Measurements from ENCODE around the gene OR1I1.
"Not testable (repeated sequence)": the region's sequence is repeated elsewhere in the genome, so short reads cannot be mapped to it uniquely, and the experiment has no call there.

The OR1I1 gene

DNA sequence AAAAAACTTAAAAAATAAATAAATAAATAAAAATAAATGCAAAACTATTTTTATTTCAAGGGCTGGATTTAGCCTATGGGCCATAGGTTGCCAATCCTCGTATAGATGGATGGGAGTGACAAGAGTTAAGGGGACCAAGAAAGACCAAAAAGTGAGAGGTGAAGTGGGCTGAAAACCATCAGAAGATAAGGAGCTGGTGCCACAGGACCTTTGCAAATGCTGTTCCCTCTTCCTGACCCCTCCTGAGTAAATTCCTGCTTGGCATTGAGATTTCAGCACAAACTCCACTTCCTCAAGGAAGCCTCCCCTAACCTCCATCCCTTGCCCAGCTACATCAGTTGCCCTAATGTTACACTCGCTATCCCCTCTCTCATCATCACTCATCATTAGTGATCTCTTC lies 11.0 kb downstream of the OR1I1 start:
- POLR2A ChIA-PET, result no interaction called here
- CTCF ChIA-PET, result interaction anchor here (1.3 to 2.1 kb wide), 3 partner anchors 8 to 58 kb away, joined by 4 to 16 read pairs (median 9); no protein-coding TSS in a partner anchor

DNA sequence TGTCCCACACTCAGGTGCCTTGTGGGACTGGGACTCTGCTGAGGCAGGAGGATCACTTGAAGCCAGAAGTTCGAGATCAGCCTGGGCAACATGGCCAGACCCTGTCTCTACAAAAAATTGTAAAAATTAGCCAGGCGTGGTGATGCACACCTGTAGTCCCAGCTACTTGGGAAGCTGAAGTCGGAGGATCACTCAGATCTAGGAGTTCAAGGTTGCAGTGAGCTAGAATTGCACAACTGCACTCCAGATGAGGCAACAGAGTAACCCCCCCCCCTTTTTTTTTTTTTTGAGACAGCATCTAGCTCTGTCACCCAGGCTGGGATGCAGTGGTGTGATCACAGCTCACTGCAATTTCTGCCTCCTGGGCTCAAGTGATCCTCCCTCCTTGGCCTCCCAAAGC lies 14.2 kb downstream of the OR1I1 start:
- ChIA-PET CTCF (no interaction called here), POLR2A (no interaction called here)
- no peak for DNase-seq (ENCODE audit: extremely low spot score)
- no peak for TF ChIP-seq HDGF (IDR thresholded peaks at IDR 0.05; ENCODE audit: borderline replicate concordance)
- no peak for TF ChIP-seq SP1 (IDR thresholded peaks at IDR 0.05)
- TF ChIP-seq FOXM1 (IDR thresholded peaks at IDR 0.05; ENCODE audit: borderline replicate concordance), result no peak
- no peak for TF ChIP-seq L3MBTL2 (conservative IDR thresholded peaks at IDR 0.05)
- no peak for TF ChIP-seq BHLHE40 (IDR thresholded peaks at IDR 0.05; ENCODE audit: borderline replicate concordance)
- TF ChIP-seq SUZ12 (IDR thresholded peaks at IDR 0.05), result no peak
- TF ChIP-seq LEF1 (IDR thresholded peaks at IDR 0.05; ENCODE audit: borderline replicate concordance), result no peak
- TF ChIP-seq ARNT (IDR thresholded peaks at IDR 0.05), result no peak
- TF ChIP-seq, protein P1, sequence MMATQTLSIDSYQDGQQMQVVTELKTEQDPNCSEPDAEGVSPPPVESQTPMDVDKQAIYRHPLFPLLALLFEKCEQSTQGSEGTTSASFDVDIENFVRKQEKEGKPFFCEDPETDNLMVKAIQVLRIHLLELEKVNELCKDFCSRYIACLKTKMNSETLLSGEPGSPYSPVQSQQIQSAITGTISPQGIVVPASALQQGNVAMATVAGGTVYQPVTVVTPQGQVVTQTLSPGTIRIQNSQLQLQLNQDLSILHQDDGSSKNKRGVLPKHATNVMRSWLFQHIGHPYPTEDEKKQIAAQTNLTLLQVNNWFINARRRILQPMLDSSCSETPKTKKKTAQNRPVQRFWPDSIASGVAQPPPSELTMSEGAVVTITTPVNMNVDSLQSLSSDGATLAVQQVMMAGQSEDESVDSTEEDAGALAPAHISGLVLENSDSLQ (IDR thresholded peaks at IDR 0.05), result no peak
- TF ChIP-seq ZNF384 (IDR thresholded peaks at IDR 0.05), result no peak
- TF ChIP-seq FOXK2 (IDR thresholded peaks at IDR 0.05), result no peak
- no peak for TF ChIP-seq ELF4 (IDR thresholded peaks at IDR 0.05)
- TF ChIP-seq CTBP1 (IDR thresholded peaks at IDR 0.05; ENCODE audit: borderline replicate concordance), result no peak
- TF ChIP-seq FOXA1 (IDR thresholded peaks at IDR 0.05), result no peak
- TF ChIP-seq TARDBP (IDR thresholded peaks at IDR 0.05), result no peak
- TF ChIP-seq NFRKB (IDR thresholded peaks at IDR 0.05), result no peak

More for the DNA sequence above, 11.0 kb downstream of the OR1I1 start:
- TF ChIP-seq, protein P1 (IDR thresholded peaks at IDR 0.05), result no peak
- no peak for TF ChIP-seq SP1 (IDR thresholded peaks at IDR 0.05)
- TF ChIP-seq ARNT (IDR thresholded peaks at IDR 0.05), result no peak
- no peak for TF ChIP-seq FOXM1 (IDR thresholded peaks at IDR 0.05; ENCODE audit: borderline replicate concordance)
- TF ChIP-seq ELF4 (IDR thresholded peaks at IDR 0.05), result no peak
- TF ChIP-seq FOXK2 (IDR thresholded peaks at IDR 0.05), result no peak
- no peak for TF ChIP-seq LEF1 (IDR thresholded peaks at IDR 0.05; ENCODE audit: borderline replicate concordance)
- TF ChIP-seq TARDBP (IDR thresholded peaks at IDR 0.05), result no peak
- no peak for DNase-seq (ENCODE audit: extremely low spot score)

DNA sequence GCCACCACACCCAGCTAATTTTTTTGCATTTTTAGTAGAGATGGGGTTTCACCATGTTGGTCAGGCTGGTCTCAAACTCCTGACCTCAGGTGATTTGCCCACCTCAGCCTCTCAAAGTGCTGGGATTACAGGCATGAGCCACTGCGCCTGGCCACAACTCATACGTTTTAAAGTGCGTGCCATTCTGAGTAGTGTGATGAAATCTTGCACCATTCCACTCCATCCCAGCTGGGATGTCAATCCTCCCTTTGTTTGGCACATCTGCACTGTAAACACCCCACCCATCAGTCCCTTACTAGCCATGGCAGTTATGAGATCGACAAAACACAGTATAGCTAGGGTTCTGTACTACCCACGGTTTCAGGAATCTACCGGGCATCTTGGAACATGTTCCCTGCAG lies 16.0 kb downstream of the OR1I1 start:
- POLR2A ChIA-PET; DNase-seq (ENCODE audit: extremely low spot score): not testable (repeated sequence)
- CTCF ChIA-PET, result interaction anchor here (0.6 kb wide), 1 partner anchor 119 kb away, joined by 3 read pairs; no protein-coding TSS in a partner anchor

DNA sequence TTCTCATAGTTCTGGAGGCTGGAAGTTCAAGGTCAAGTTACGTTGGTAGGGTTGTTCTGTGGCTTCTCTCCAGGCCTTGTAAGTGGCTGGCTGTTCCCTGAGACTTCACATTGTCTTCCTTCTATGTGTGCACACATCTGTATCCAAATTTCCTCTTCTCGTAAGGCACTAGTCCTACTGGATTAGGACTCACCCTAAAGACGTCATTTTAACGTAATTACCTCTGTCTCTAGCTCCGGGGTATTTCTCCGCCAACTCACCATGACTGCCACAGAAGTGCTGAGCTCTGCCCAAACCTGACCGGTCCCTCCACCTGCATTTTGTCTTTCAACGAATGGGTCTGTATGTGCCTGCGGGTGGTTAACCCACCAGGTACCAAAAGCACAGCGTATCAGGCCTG lies 16.4 kb downstream of the OR1I1 start:
- CTCF ChIA-PET, result interaction anchor here (0.6 kb wide), 1 partner anchor 120 kb away, joined by 3 read pairs; no protein-coding TSS in a partner anchor
- TF ChIP-seq FOXM1 (IDR thresholded peaks at IDR 0.05; ENCODE audit: borderline replicate concordance) (no peak), ELF4 (IDR thresholded peaks at IDR 0.05) (no peak), ZNF384 (IDR thresholded peaks at IDR 0.05) (no peak), BHLHE40 (IDR thresholded peaks at IDR 0.05; ENCODE audit: borderline replicate concordance) (no peak), LEF1 (IDR thresholded peaks at IDR 0.05; ENCODE audit: borderline replicate concordance) (no peak), SUZ12 (IDR thresholded peaks at IDR 0.05) (no peak), TARDBP (IDR thresholded peaks at IDR 0.05) (no peak), CTBP1 (IDR thresholded peaks at IDR 0.05; ENCODE audit: borderline replicate concordance) (no peak), HDGF (IDR thresholded peaks at IDR 0.05; ENCODE audit: borderline replicate concordance) (no peak), FOXA1 (IDR thresholded peaks at IDR 0.05) (no peak), FOXK2 (IDR thresholded peaks at IDR 0.05) (no peak), L3MBTL2 (conservative IDR thresholded peaks at IDR 0.05) (no peak), NFRKB (IDR thresholded peaks at IDR 0.05) (no peak), SP1 (IDR thresholded peaks at IDR 0.05) (no peak), ARNT (IDR thresholded peaks at IDR 0.05) (no peak)
- TF ChIP-seq, protein P1 (IDR thresholded peaks at IDR 0.05), result no peak
- POLR2A ChIA-PET, result no interaction called here
- DNase-seq (ENCODE audit: extremely low spot score), result no peak

DNA sequence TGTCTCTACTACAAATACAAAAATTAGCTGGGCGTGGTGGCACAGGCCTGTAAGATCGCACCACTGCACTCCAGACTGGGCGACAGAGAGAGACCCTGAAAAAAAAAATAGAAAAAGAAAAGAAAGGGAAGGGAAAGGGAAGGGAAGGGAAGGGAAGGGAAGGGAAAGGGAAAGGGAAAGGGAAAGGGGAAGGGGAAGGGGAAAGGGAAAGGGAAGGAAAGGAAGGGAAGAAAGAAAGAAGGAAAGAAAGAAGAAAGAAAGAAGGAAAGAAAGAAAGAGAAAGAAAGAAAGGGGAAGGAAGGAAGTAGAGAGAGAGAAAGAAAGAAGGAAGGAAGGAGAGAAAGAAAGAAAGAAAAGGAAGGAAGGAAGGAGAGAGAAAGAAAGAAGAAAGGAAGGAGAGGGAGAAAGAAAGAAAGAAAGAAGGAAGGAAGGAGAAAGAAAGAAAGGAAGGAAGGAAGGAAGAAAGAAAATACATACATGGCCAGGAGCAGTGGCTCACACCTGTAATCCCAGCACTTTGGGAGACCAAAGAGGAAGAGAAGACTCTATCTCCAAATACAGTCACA lies 17.1 kb downstream of the OR1I1 start:
- ChIA-PET POLR2A (no interaction called here), CTCF (no interaction called here)
- DNase-seq (ENCODE audit: extremely low spot score), result no peak
- TF ChIP-seq ELF4 (IDR thresholded peaks at IDR 0.05) (no peak), SP1 (IDR thresholded peaks at IDR 0.05) (no peak), BHLHE40 (IDR thresholded peaks at IDR 0.05; ENCODE audit: borderline replicate concordance) (no peak), ZNF384 (IDR thresholded peaks at IDR 0.05) (no peak), FOXM1 (IDR thresholded peaks at IDR 0.05; ENCODE audit: borderline replicate concordance) (no peak), FOXK2 (IDR thresholded peaks at IDR 0.05) (no peak), TARDBP (IDR thresholded peaks at IDR 0.05) (no peak), FOXA1 (IDR thresholded peaks at IDR 0.05) (no peak), ARNT (IDR thresholded peaks at IDR 0.05) (no peak), LEF1 (IDR thresholded peaks at IDR 0.05; ENCODE audit: borderline replicate concordance) (no peak)
- TF ChIP-seq, protein P1 (IDR thresholded peaks at IDR 0.05), result no peak

All from HEK293T (cell line).